ENCODE measurements around the gene STK17A. TPM values are rescaled to one million over a fixed set of nuclear protein-coding genes. Genes with fewer than 3 reads are reported as not detected.
A peak's percentile ranks its signal among the peaks of the same experiment; 100 is the strongest.

The STK17A gene
- 4.9 and 7.1 TPM in 2 replicates for total RNA-seq (2014; rRNA removed; shearing (Covaris generic))

- peak; percentile 96 for DNase-seq (ENCODE audit: low spot score)
Observed at GRCh38 chr7:43582503-43583423, at the start of gene STK17A. Gene STK17A (plus strand): TSS chr7:43583108. CDS start chr7:43583244, 136 bp downstream.

- DNase-seq (ENCODE audit: low spot score): no peak
Observed at GRCh38 chr7:43533801-43534479, 49.0 kb upstream of the STK17A start.

DNA sequence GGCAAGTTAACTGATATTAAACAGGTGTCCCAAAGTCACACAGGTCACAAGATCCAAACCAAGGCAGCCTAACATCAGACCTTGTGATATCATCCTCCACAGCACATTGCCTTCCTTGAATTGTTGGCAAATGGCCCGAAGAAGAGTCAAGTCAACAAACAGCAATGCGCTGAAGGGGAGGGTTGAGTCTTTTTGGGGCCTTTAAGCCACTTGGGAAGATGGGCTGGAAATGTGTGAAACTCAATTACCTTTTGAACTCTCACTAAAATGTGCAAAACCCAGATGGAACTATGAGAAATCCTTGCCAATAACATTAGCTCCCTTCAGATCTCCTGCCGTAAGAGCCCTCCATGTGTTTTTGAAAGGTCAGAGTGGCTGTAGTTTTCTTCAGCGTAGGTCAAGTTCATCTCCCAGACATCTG, 47.9 kb upstream of the STK17A start:
- no peak for DNase-seq (ENCODE audit: low spot score)

- DNase-seq (ENCODE audit: low spot score): no peak
Observed at GRCh38 chr7:43535810-43536585, 46.9 kb upstream of the STK17A start.

GRCh38 chr7:43536773-43537172, 46.1 kb upstream of the STK17A start:
- DNase-seq (ENCODE audit: low spot score): no peak

DNA sequence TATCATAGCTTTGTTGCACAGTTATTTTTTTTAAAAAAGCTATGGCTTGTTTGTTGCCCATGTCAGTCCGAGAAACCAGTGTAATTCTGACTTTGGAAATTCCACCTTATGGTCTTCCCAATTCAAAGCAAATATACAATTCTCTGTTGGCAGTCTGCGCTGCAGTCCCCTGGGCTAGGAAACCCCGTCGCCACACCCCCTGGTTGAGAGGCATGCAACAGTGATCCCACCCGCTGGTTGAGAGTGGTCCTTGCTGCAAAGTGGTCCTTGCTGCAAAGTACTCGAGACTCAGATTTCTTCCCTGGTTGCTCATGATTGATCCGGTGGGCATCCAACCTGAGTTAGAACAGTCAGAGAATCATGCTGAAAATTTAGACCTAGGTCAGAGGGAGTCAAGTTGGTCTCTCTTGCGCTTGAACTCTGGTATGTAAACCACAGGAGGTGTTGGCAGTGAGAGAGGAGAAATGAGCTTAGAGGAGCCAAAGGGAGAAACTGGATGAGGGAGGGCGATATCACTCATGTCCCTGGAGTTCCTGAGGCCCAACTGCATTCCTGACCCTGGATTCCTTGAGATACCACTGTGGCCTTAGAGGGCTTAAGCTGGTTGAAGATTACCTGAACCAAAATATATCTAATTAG, 45.0 kb upstream of the STK17A start:
- DNase-seq (ENCODE audit: low spot score): no peak

GRCh38 chr7:43538404-43538771, 44.5 kb upstream of the STK17A start:
- DNase-seq (ENCODE audit: low spot score): no peak

- no peak for DNase-seq (ENCODE audit: low spot score)
Observed at GRCh38 chr7:43540471-43540870, 42.4 kb upstream of the STK17A start.

GRCh38 chr7:43542716-43543115, 40.2 kb upstream of the STK17A start:
- no peak for DNase-seq (ENCODE audit: low spot score)

DNA sequence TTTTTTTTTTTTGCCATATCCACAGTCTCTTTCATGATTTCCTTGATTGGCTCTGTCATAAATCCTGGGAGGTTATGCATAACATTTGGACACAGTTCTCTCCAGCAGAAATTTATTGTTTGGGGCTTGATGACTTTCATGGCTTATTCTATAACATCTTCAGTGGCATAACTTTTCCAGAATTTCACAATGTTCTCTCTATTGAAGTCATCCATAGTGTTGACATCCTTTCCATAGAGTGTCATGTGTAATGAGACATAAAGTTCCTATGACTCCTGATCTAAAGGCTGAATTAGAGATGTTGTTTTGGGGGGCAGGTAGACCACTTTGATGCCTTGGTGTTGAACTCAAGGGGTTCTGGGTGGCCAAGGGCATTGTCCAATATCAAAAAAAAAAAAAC, 36.7 kb upstream of the STK17A start:
- DNase-seq (ENCODE audit: low spot score): no peak

GRCh38 chr7:43550427-43550826, 32.5 kb upstream of the STK17A start:
- no peak for DNase-seq (ENCODE audit: low spot score)

GRCh38 chr7:43552122-43552521, 30.8 kb upstream of the STK17A start:
- DNase-seq (ENCODE audit: low spot score): no peak

DNA sequence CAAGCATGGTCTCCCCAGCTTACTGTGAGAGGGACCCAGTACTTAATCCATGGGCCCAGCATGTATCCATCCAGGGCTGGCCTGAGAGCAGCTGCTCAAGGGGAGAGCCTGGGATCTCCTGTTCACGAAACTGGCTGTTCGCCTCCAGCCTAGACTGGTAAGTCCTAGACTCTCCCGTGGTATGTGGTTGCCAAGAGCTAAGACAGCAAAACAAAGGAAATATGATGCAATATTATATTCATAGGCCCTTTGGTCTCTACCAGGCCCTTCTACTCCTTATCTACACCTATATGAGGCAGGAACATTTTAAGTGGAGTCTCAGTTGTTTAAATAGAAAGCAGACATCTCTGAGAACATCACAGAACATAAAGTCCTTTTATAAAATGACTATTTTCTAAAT, 28.9 kb upstream of the STK17A start:
- peak; percentile 23 for DNase-seq (ENCODE audit: low spot score)

GRCh38 chr7:43554423-43554822, 28.5 kb upstream of the STK17A start:
- no peak for DNase-seq (ENCODE audit: low spot score)

GRCh38 chr7:43557831-43558495, 24.9 kb upstream of the STK17A start:
- DNase-seq (ENCODE audit: low spot score): no peak

DNA sequence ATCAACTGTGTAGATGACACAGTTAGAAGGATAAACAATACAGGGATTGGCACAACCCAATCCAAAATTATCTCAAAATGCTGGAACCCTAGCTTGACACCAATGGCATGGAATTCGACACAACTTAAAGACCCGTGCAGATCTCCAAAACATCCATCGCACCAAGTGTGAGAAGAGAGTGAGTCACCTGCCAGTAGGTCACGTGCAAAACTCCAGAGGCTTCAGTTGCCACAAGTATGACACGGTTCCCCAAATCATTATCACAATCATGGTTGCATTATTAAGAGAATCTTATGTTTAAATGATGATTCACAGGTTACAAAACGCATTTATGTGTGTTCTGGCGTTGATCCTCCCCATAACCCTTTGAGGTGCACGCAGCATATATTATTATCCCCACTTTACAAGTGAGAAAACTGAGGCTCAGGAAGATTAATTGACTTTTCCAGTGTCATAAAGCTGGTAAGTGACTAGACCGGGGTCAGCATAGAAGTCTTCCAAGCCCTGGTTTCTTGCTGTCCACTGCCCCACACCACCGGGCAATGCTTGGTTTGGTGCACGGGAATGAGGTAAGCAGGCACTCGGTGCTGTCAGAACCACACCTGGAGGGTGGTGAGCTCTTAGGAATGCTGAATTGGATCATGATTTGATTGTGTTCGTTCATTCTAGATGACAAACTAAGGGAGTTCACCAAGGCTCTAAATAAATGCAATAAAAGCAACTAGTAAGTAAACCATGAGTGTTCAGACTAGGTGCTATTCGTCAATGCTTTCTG, 23.6 kb upstream of the STK17A start:
- no peak for DNase-seq (ENCODE audit: low spot score)

- no peak for DNase-seq (ENCODE audit: low spot score)
Observed at GRCh38 chr7:43559946-43560335, 23.0 kb upstream of the STK17A start.

DNA sequence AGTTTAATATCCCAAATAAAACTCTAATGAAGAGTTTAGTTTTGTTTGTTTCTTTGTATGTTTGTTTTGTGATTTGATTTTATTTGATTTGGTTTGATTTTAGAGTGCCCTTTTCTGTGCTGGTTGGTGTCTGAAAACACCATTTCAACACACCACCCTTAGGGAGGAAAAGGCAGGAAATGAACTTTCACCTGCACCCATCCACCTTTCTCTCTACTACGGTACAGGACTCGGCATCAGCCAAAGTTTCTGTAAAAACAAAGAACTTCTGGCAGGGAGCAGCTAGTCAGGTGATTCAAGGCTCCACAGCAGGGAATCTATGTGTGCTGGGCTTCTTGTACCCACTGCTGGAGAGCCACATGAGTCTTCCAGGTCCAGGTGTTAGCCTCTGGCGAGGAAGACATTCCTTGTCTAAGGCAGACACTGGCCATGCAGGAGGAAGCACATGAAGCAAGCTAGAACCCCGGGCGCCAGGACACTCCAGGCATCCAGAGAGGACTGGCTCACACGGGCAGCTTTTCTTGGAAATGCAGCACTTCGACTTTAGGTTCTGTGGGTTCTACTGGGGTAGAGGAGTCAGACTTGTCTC, 22.1 kb upstream of the STK17A start:
- DNase-seq (ENCODE audit: low spot score): no peak

GRCh38 chr7:43562383-43562782, 20.5 kb upstream of the STK17A start:
- DNase-seq (ENCODE audit: low spot score): no peak

DNA sequence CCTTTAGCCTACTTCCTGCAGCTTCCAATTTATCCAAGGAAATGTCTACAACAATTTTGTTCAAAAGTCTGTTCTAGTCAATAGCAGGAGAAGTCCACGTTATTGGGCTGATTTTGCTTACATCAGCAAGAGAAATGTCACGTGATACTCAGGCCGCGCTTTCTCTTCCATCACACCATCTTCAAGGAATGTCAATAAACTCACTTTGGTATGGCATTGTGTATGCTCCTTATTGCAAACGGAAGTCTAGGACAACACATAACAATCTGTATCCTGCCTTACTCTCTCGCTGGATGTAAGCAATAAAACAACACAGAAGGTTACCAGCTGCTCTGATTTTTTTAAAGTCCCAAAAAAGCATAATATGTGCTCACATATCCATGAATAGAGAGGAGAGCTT, 17.1 kb upstream of the STK17A start:
- DNase-seq (ENCODE audit: low spot score): no peak

Data from HT-29 (cell line).